H1 (cell line): ENCODE results near the gene TNKS2. TPM values are rescaled to one million over a fixed set of nuclear protein-coding genes. Genes with fewer than 3 reads are reported as not detected.
A peak's percentile ranks its signal among the peaks of the same experiment; 100 is the strongest.

ENCODE experiments used
- ATF2 ChIP-seq: IDR thresholded peaks from 2 replicates; pipeline ENCODE4 v1.6.1; 2012; ENCODE audit warnings: low read length, inconsistent platforms
- CTCF ChIP-seq, 3 experiments: IDR thresholded peaks; 1 replicate in 2 of 3; 2 replicates in 1 of 3; pipeline versions ENCODE4 v1.5.1 to v1.6.1; 2011; ENCODE audit warnings: low read length in 3 of 3, mild to moderate bottlenecking in 3 of 3, inconsistent platforms in 2 of 3, low read depth in 1 of 3, moderate library complexity in 1 of 3; ENCODE audit not compliant: insufficient read depth in 1 of 3; ENCODE audit errors: control extremely low read depth in 1 of 3
- GABPA ChIP-seq: IDR thresholded peaks from 2 replicates; pipeline ENCODE4 v1.6.1; 2011; ENCODE audit warnings: mild to moderate bottlenecking, low read length, moderate library complexity, borderline replicate concordance; ENCODE audit not compliant: insufficient read depth
- JUN ChIP-seq: IDR thresholded peaks from 2 replicates; pipeline ENCODE4 v1.6.1; 2011; ENCODE audit warnings: low read depth, mild to moderate bottlenecking, improper control_type of control experiment, low read length
- KDM1A ChIP-seq: fragments of 200-600, 300-600 bp; sonication (generic); IDR thresholded peaks from 2 replicates; pipeline ENCODE4 v1.7.1; 2016; ENCODE audit warnings: mild to moderate bottlenecking, low read length, borderline replicate concordance
- NANOG ChIP-seq: IDR thresholded peaks from 2 replicates; pipeline ENCODE4 v1.6.1; 2011; ENCODE audit warnings: low read length, low read depth, mild to moderate bottlenecking, inconsistent platforms; ENCODE audit not compliant: insufficient read depth, poor library complexity, severe bottlenecking
- SRF ChIP-seq: IDR thresholded peaks from 2 replicates; pipeline ENCODE4 v1.6.1; 2011; ENCODE audit warnings: mild to moderate bottlenecking, low read depth, low read length, moderate library complexity
- SUZ12 ChIP-seq: fragments of 200-600 bp; sonication (generic); IDR thresholded peaks from 2 replicates; pipeline ENCODE4 v1.6.1; 2012; ENCODE audit warnings: mild to moderate bottlenecking, inconsistent platforms, low read length, moderate library complexity, mixed read lengths
- TAF7 ChIP-seq: optimal IDR thresholded peaks from 2 replicates; pipeline ENCODE3; 2011; ENCODE audit warnings: low read depth, mild to moderate bottlenecking, inconsistent platforms, low read length, moderate library complexity, borderline replicate concordance
- polyA plus RNA-seq, 7 experiments: library from polyadenylated mRNA; depleted of rRNA in 3 of 7; stranded (reverse) in 5 of 7; unstranded in 2 of 7; fragments of >200 nt in 5 of 7; fragments of 200-250 nt in 2 of 7; gene quantifications; 1 replicate in 5 of 7; 2 replicates in 1 of 7; 4 replicates in 1 of 7; pipeline versions ENCODE4 v1.2.1 to v1.2.3, GENCODE V29; 2011 to 2013; ENCODE audit warnings: missing spikeins in 2 of 7, mixed read lengths in 2 of 7
- total RNA-seq: library from RNA; stranded (reverse); fragmentation: NEBNext Ultra II Directional; extraction: Animal tissue kit (Norgen Biotek cat#: 25700); gene quantifications from 2 replicates; pipeline ENCODE4 v1.2.1, GENCODE V29; 2021

The TNKS2 gene
- total and polyA plus RNA-seq, 2 of the 8 experiments (the other 6 are each of a cell fraction or from before 2014, with no cell fraction given) = 23.3 to 73.6 TPM

DNA sequence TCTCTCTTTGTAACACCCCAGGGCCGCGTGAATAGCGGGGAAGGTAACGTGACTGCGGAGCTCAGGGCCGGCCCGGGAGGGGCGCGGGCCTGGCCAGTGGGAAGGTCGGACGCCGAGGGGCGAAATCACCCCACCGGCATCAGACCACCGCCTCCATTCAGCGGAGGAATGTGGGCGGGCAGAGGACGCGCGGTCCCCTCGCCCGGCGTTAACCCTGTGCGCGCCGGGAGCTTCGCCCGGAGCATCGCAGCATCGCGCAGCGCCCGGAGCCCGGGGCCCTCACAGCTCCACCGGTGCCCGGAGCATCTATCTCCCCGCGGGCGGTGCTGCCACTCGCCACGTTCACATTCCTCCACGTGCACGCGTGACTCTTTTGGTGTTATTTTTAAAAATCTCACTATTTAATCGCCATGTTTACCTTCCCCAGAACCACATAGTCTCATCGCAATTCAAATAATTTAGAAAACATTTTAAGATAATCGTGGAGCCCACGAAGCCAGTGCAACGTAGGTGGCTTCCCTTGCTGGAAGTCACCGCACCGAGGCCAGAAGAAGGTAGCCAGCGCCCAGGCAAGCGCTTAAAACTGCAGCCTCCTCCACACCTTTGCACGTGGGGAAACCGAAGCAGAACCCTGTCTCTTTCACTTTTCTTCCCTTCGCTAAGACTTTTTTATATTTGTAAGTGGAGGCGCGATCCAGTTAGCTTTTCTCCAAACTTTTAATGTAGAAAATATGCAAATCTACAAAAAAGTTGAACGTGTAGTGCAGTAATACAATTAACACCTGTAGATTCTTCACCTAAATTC is 89.2 kb downstream of the TNKS2 start (continued):
- TF ChIP-seq ATF2 = no peak
- TF ChIP-seq SUZ12 = no peak
- no peak for TF ChIP-seq CTCF (IDR thresholded peaks at IDR 0.05; ENCODE audit: control extremely low read depth in 1 of 3, insufficient read depth in 1 of 3, low read depth in 1 of 3, low read length in 3 of 3)
- TF ChIP-seq KDM1A = peak; percentile 34; the same call in 1 of the 2 replicates
- no peak for TF ChIP-seq GABPA
- peak; percentile 30 for TF ChIP-seq TAF7
- no peak for TF ChIP-seq SRF
- no peak for TF ChIP-seq NANOG
- TF ChIP-seq JUN = no peak
